Measurements from ENCODE around the gene MRPS7.
A peak's percentile ranks its signal among the peaks of the same experiment; 100 is the strongest.
"Not testable (repeated sequence)": the region's sequence is repeated elsewhere in the genome, so short reads cannot be mapped to it uniquely, and the experiment has no call there.

Gene MRPS7

DNA sequence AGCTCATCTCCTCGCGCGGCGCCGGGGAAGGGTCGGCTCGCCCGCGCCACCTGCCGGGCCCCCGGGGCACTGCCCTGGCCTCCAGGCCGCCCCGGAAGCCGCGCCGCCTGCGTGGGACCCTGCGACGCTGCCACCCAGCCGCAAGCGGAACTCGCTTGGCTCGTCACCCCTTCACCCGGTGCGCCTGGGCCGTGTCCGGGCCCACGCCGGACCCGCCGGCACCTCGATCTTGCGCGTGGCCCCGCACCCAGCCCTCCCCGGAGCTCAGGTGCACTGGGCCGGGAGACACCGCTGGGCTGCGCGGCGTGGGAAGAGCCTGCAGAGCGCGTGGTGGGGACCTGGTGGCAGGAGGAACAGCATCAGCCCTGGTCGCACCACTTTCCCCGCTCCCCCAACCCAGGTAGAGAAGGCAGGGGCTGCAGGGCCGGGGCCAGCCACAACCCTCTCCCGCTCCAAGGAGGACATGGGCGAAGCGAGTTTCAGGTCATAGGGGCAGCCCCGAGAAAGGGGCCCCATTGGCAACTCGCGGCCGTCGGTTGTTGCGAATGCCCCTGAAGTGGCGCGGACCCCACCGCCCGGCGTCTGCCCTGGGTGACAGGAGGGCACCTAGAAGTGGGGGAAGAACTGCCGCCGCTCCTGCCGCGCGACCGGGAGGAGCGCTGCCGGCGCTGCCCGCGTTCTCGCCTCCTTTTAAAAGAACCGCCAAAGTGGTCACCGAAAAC, 9.7 kb downstream of the MRPS7 start:
- TF ChIP-seq, protein P1, sequence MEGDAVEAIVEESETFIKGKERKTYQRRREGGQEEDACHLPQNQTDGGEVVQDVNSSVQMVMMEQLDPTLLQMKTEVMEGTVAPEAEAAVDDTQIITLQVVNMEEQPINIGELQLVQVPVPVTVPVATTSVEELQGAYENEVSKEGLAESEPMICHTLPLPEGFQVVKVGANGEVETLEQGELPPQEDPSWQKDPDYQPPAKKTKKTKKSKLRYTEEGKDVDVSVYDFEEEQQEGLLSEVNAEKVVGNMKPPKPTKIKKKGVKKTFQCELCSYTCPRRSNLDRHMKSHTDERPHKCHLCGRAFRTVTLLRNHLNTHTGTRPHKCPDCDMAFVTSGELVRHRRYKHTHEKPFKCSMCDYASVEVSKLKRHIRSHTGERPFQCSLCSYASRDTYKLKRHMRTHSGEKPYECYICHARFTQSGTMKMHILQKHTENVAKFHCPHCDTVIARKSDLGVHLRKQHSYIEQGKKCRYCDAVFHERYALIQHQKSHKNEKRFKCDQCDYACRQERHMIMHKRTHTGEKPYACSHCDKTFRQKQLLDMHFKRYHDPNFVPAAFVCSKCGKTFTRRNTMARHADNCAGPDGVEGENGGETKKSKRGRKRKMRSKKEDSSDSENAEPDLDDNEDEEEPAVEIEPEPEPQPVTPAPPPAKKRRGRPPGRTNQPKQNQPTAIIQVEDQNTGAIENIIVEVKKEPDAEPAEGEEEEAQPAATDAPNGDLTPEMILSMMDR (IDR thresholded peaks at IDR 0.05; ENCODE audit: low read depth, low read length, missing control alignments) = peak; percentile 70
- DNase-seq (ENCODE audit: low read depth) = no peak
- H3K4me3 ChIP-seq (ENCODE audit: low read depth, low read length) = peak overlapping the region; percentile 65

GRCh38 chr17:75271955-75272847, 10.5 kb downstream of the MRPS7 start:
- peak overlapping the region; percentile 65 for H3K4me3 ChIP-seq (ENCODE audit: low read depth, low read length)
- TF ChIP-seq, protein P1 (IDR thresholded peaks at IDR 0.05; ENCODE audit: low read depth, low read length, missing control alignments) = no peak
- DNase-seq (ENCODE audit: low read depth) = no peak

- TF ChIP-seq, protein P1 (IDR thresholded peaks at IDR 0.05; ENCODE audit: low read depth, low read length, missing control alignments) = no peak
- no peak for DNase-seq (ENCODE audit: low read depth)
- H3K4me3 ChIP-seq (ENCODE audit: low read depth, low read length) = peak overlapping the region; percentile 65
These were observed 11.1 kb downstream of the MRPS7 start for GRCh38 chr17:75272848-75273184.

DNA sequence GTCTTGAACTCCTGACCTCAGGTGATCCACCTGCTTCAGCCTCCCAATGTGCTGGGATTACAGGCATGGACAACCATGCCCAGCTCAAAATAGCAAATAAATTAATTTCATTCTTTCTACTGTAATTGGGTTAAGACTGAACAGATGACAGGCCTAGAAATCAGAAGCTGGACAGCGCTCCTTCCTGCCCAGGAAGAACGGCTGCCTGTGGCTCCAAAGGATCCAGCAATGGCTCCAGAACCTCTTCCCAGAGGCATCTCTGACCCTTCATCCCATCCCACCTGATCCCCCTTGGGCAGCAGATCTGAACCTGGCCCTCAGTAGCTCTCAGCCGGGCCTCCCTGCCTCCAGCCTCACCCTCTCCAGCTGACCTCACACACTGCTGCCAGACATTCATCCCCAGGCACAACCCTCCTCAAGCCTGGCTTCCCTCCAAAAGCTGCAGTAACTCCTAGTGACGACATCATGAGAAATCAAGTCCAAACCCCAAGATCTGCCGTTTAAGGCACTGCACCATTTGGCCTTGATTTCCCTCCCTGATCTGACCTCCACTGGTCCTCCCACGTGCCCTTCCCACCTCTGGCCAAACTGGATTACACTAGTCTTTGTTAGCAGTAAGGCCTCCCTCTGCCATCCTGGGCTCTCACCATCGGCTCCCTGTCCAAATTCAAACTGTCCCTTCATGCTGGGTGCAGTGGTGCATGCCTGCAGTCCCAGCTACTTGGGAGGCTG, 12.5 kb downstream of the MRPS7 start:
- H3K4me3 ChIP-seq (ENCODE audit: low read depth, low read length) = no peak overlapping the region
- DNase-seq (ENCODE audit: low read depth) = no peak
- TF ChIP-seq, protein P1 (IDR thresholded peaks at IDR 0.05; ENCODE audit: low read depth, low read length, missing control alignments) = no peak

- DNase-seq (ENCODE audit: low read depth) = no peak
- H3K4me3 ChIP-seq (ENCODE audit: low read depth, low read length) = no peak overlapping the region
- TF ChIP-seq, protein P1 (IDR thresholded peaks at IDR 0.05; ENCODE audit: low read depth, low read length, missing control alignments) = no peak
These were observed 16.0 kb downstream of the MRPS7 start for GRCh38 chr17:75277664-75278071.

DNA sequence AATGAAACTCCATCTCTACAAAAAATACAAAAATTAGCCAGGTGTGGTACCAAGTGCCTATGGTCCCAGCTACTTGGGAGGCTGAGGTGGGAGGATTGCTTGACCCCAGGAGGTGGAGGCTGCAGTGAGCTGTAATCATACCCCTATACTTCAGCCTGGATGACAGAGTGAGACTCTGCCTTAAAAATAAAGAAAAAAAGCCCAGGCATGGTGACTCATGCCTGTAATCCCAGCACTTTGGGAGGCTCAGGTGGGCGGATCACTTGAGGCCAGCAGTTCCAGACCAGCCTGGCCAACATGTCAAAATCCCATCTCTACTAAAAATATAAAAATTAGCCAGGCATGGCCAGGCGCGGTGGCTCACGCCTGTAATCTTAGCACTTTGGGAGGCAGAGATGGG, 18.5 kb downstream of the MRPS7 start:
- not testable (repeated sequence) for DNase-seq (ENCODE audit: low read depth); H3K4me3 ChIP-seq (ENCODE audit: low read depth, low read length)

DNA sequence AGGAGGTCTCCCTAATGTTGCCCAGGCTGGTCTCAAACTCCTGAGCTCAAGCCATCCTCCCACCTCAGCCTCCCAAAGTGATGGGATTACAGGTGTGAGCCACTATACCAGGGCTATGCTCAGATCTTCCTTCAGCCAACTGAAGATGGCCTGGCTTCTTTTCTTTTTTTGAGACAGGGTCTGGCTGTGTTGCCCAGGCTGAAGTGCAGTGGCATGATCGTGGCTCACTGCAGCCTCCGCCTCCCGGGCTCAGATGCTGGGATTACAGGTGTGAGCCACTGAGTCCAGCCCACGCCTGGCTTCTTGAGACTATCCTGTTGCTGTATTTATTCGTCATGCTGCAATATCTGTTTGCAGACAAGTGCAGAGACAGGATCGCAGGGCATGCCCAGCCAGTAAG, 23.4 kb downstream of the MRPS7 start:
- DNase-seq (ENCODE audit: low read depth) = no peak
- no peak overlapping the region for H3K4me3 ChIP-seq (ENCODE audit: low read depth, low read length)
- TF ChIP-seq, protein P1 (IDR thresholded peaks at IDR 0.05; ENCODE audit: low read depth, low read length, missing control alignments) = no peak
